Naive thymus-derived CD8-positive, alpha-beta T cell (primary cell): ENCODE data around the gene PRSS48. TPM values are rescaled to one million over a fixed set of nuclear protein-coding genes. Genes with fewer than 3 reads are reported as not detected.
"Not testable (repeated sequence)": the region's sequence is repeated elsewhere in the genome, so short reads cannot be mapped to it uniquely, and the experiment has no call there.

Experiments used
- ATAC-seq, 2 donors: fragments of 150-1000 bp; cut with Tn5 transposase in 1 of 2; sonication (Bioruptor Pico), chemical (Tn5 transposase) in 1 of 2; 1 replicate in 1 of 2; 2 replicates in 1 of 2; pipeline ENCODE4 v1.10.0; 2021; ENCODE audit warnings: mild to moderate bottlenecking in 2 of 2, moderate library complexity in 2 of 2
- POLR2A ChIA-PET: fragments of 350-600 bp; sonication (Branson Sonifier 250); formaldehyde crosslinking; loops from one replicate; lab custom pipeline; 2021; ENCODE audit warnings: antibody characterized with exemption; lab: Charles Lee
- DNase-seq, 10 donors: peaks; one replicate each; pipeline versions ENCODE4 v3.0.0 to v3.0.0-alpha.2; 2020 to 2022
- H3K27ac Mint-ChIP-seq, 10 donors: one replicate each; pipeline ENCODE4 v1.8.0; 2020 to 2022; ENCODE audit warnings: mild to moderate bottlenecking in 10 of 10, mixed read lengths in 10 of 10, moderate library complexity in 4 of 10, inconsistent platforms in 1 of 10
- H3K27me3 Mint-ChIP-seq, 5 donors: one replicate each; pipeline ENCODE4 v1.8.0; 2021 to 2022; ENCODE audit warnings: mixed read lengths in 5 of 5
- H3K36me3 Mint-ChIP-seq, 3 donors: one replicate each; pipeline ENCODE4 v1.8.0; 2020 to 2022; ENCODE audit warnings: mixed read lengths in 3 of 3, mild to moderate bottlenecking in 2 of 3, inconsistent platforms in 1 of 3
- H3K4me1 Mint-ChIP-seq, 4 donors: one replicate each; pipeline ENCODE4 v1.8.0; 2021 to 2022; ENCODE audit warnings: mixed read lengths in 4 of 4
- H3K4me3 Mint-ChIP-seq, 10 donors: one replicate each; pipeline ENCODE4 v1.8.0; 2020 to 2022; ENCODE audit warnings: mild to moderate bottlenecking in 10 of 10, mixed read lengths in 10 of 10, moderate library complexity in 6 of 10, inconsistent platforms in 1 of 10
- H3K9me3 Mint-ChIP-seq, 9 donors: one replicate each; pipeline ENCODE4 v1.8.0; 2020 to 2022; ENCODE audit warnings: mixed read lengths in 9 of 9, mild to moderate bottlenecking in 3 of 9, inconsistent platforms in 1 of 9, moderate library complexity in 1 of 9
- polyA plus RNA-seq, 3 donors: library from polyadenylated mRNA; unstranded; fragments of 300-500 nt; fragmentation: Illumina TruSeq; gene quantifications; one replicate each; pipeline ENCODE4 v1.2.3, GENCODE V29; 2021
- total RNA-seq, 8 experiments: library from RNA in 2 of 8; stranded (reverse) in 2 of 8; gene quantifications; one replicate each; pipeline ENCODE4 v1.2.3 and lab custom pipeline; 2021 to 2026

The PRSS48 gene
- total and polyA plus RNA-seq, 5 experiments from 2014 or later = not detected

DNA sequence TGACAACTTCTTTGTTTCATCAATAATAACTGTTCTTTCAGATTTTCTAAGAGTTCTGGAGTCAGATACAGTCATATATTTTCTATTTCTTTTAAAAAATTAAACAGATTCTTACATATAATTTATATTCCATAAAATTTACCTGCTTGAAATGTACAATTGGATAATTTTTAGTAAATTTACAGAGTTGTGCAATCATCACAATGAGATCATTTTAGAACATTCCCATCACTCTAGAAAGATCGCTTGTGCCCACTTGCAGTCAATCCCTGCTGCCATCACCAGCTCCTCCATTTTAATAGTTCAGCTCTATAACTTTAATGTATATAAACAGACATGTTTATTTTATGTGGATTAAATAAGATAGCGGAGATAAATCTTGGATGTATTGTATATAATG lies 29.6 kb upstream of the PRSS48 start:
- Mint-ChIP-seq H3K27ac (no peak overlapping the region), H3K4me3 (no peak overlapping the region), H3K9me3 (no peaks in the 10 kb centered on the region), H3K4me1 (no peaks in the 10 kb centered on the region), H3K36me3 (no peaks in the 10 kb centered on the region), H3K27me3 (peaks cover 0 to 5% (median 3%) of the 10 kb centered on the region in 5 donors)
- POLR2A ChIA-PET = no interaction called here
- no peak for DNase-seq
- ATAC-seq = no peak

DNA sequence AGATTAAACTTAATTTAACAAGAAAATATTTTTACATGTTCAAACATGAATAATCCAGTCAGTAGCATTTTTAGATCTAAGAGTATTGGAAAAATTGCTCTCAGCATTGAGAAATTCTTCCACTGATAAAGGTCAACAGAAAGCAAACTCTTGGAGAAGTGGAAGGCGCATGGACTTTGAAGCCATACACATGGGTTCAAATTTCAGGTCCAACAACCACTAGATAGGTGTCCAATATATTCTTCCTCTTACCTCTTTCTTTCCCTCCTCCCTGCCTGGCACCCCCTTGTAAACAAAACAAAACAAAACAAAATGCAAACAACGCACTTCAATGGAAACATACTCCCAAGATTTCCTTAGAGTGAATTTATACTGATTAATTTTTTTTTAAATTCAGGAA lies 28.4 kb upstream of the PRSS48 start:
- Mint-ChIP-seq H3K36me3 (no peaks in the 10 kb centered on the region), H3K4me1 (no peaks in the 10 kb centered on the region), H3K4me3 (no peak overlapping the region), H3K27me3 (peaks cover 0 to 5% (median 3%) of the 10 kb centered on the region in 5 donors), H3K9me3 (no peaks in the 10 kb centered on the region), H3K27ac (no peak overlapping the region)
- DNase-seq (no peak), ATAC-seq (no peak)
- POLR2A ChIA-PET = no interaction called here

DNA sequence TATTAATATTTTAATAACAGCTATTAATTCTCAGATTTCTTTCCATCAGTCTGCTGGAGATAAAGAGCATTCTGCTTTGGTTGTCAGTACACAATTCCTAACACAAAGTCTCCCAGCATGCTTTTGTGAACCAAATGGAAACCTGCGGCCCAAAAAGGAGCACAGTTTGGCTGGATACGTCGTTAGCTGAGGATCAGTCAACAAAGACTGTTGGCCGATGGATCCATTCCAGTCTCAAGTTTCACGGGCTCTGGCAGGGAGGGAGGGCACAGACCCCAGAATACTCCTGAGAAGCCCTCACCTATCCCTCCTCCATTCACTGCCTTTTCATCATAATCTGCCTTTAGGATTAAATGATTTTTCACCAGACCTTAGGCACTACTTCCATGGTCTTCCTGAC lies 26.3 kb upstream of the PRSS48 start:
- H3K4me1 Mint-ChIP-seq = no peaks in the 10 kb centered on the region
- H3K9me3 Mint-ChIP-seq = peaks cover 0 to 2% (median 0%) of the 10 kb centered on the region in 9 donors
- peaks cover 0 to 5% (median 3%) of the 10 kb centered on the region in 5 donors for H3K27me3 Mint-ChIP-seq
- ATAC-seq (no peak), DNase-seq (no peak)
- no peaks in the 10 kb centered on the region for H3K36me3 Mint-ChIP-seq
- POLR2A ChIA-PET = no interaction called here
- H3K27ac Mint-ChIP-seq = no peak overlapping the region
- no peak overlapping the region for H3K4me3 Mint-ChIP-seq

DNA sequence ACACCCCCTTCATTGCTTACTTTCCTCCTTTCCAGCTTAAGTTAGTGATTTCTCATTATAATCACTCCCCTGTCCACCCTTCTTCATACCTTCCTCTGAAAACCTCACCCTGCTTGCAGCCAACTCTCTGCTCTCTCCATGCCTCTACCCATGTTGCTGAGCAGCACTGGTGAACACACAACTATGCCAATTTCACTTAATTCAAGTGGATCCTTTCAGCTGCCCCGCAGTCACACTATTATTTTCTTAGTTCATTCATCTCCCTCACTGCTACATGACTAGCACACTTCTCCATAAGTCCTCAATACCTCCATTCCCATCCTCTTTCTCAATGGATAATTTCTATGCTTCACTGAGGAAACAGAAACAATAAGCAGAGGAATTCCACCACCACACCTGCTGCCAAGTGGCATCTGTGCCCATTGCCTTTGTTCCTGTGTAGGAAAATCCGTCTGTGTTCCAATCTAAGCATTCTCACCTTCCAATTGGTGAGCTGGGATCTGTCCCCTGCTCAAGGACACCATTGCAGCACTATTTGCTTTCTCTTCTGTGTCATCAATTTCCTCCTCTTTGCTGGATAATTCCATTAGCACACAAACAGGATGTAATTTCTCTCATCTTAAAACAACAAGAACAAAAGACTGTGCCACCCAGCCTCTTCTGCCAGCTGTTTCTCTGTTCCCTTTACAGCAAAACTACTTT lies 25.2 kb upstream of the PRSS48 start:
- H3K4me1 Mint-ChIP-seq = no peaks in the 10 kb centered on the region
- peaks cover 0 to 5% (median 2%) of the 10 kb centered on the region in 9 donors for H3K9me3 Mint-ChIP-seq
- no peak overlapping the region for H3K27ac Mint-ChIP-seq
- ATAC-seq (no peak), DNase-seq (no peak)
- peaks cover 0 to 5% (median 3%) of the 10 kb centered on the region in 5 donors for H3K27me3 Mint-ChIP-seq
- no peak overlapping the region for H3K4me3 Mint-ChIP-seq
- no peaks in the 10 kb centered on the region for H3K36me3 Mint-ChIP-seq
- POLR2A ChIA-PET = no interaction called here

DNA sequence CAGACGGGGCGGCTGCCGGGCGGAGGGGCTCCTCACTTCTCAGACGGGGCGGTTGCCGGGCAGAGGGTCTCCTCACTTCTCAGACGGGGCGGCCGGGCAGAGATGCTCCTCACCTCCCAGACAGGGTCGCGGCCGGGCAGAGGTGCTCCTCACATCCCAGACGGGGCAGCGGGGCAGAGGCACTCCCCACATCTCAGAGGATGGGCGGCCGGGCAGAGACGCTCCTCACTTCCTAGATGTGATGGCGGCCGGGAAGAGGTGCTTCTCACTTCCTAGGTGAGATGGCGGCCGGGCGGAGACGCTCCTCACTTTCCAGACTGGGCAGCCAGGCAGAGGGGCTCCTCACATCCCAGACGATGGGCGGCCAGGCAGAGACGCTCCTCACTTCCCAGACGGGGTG lies 21.7 kb upstream of the PRSS48 start:
- H3K27ac Mint-ChIP-seq, H3K36me3 Mint-ChIP-seq, H3K4me3 Mint-ChIP-seq, H3K9me3 Mint-ChIP-seq, POLR2A ChIA-PET, ATAC-seq, H3K4me1 Mint-ChIP-seq, DNase-seq: not testable (repeated sequence)
- peaks cover 2 to 19% (median 10%) of the 10 kb centered on the region in 5 donors for H3K27me3 Mint-ChIP-seq

DNA sequence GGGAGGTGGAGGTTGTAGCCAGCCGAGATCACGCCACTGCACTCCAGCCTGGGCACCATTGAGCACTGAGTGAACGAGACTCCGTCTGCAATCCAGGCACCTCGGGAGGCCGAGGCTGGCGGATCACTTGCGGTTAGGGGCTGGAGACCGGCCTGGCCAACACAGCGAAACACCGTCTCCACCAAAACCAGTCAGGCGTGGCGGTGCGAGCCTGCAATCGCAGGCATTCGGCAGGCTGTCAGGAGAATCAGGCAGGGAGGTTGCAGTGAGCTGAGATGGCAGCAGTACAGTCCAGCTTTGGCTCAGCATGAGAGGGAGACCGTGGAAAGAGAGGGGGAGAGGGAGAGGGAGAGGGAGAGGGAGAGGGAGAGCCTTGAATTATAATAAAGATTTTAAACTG lies 21.3 kb upstream of the PRSS48 start:
- DNase-seq, ATAC-seq, H3K4me1 Mint-ChIP-seq, H3K9me3 Mint-ChIP-seq, H3K27ac Mint-ChIP-seq, H3K4me3 Mint-ChIP-seq, POLR2A ChIA-PET, H3K36me3 Mint-ChIP-seq: not testable (repeated sequence)
- H3K27me3 Mint-ChIP-seq = peaks cover 0 to 21% (median 9%) of the 10 kb centered on the region in 5 donors

DNA sequence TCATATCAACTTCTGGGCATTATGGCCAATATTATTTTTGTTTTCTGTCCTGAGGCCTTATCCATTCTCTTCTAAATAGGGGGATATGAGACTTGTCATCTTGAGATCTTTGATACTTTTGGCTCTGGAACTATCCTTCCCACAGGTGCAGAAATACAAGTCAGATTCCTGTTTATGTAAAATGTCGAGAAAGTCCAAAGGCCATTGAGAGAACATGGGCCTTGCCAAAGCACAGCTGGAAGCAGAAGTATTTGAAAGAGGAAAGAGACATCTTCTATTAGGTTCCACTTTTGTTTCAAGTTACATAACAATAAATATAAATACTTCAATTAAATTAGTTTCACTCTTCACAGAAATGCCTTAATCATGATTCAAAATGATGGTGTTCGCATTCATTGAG lies 20.8 kb upstream of the PRSS48 start:
- Mint-ChIP-seq H3K27me3 (peaks cover 0 to 25% (median 6%) of the 10 kb centered on the region in 5 donors), H3K9me3 (peaks cover 0 to 8% (median 3%) of the 10 kb centered on the region in 9 donors), H3K4me1 (no peaks in the 10 kb centered on the region), H3K36me3 (peaks cover 0 to 3% (median 0%) of the 10 kb centered on the region in 3 donors), H3K27ac (no peak overlapping the region), H3K4me3 (no peak overlapping the region)
- ATAC-seq (no peak), DNase-seq (no peak)
- POLR2A ChIA-PET = no interaction called here

DNA sequence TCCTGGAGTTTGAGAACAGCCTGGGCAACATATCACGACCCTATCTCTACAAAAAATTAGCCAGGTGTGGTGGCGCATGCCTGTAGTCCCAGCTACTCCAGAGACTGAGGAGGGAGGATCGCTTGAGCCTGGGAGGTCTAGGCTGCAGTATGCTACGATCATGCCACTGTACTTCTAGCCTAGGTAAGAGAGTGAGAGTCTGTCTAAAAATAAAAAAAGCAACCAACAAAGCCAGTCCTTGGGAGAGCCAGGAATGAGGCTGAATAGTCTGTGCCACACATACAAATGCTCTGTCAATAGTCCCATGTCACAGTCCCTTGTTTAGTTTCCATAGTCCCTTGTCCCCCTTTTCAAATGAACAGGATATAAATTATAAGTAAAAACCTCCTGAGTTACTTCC lies 19.3 kb upstream of the PRSS48 start:
- H3K36me3 Mint-ChIP-seq = peaks cover 0 to 3% (median 0%) of the 10 kb centered on the region in 3 donors
- no peak overlapping the region for H3K27ac Mint-ChIP-seq
- no peak for DNase-seq
- H3K4me3 Mint-ChIP-seq = no peak overlapping the region
- ATAC-seq = no peak
- H3K9me3 Mint-ChIP-seq = peaks cover 0 to 8% (median 3%) of the 10 kb centered on the region in 9 donors
- peaks cover 2 to 29% (median 13%) of the 10 kb centered on the region in 5 donors for H3K27me3 Mint-ChIP-seq
- H3K4me1 Mint-ChIP-seq = no peaks in the 10 kb centered on the region
- POLR2A ChIA-PET = no interaction called here

DNA sequence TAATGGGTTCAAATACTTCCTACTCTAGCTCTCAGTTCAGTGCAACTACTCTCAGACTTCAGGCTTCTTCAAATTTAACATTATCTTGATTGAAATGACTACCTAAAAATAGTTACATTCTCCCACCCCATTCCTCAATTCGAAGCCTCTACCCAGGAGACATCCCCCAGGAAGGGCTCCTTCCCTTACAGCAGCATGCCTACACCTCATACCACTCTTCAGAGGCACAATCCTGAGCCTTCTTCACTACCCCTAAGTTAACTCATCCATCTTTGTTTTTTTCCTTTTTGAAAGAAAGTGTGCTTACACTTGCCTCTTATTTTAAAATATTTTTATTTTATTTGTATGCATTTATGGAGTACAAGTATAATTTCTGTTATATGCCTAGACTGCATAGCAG lies 17.2 kb upstream of the PRSS48 start:
- H3K36me3 Mint-ChIP-seq = peaks cover 0 to 3% (median 0%) of the 10 kb centered on the region in 3 donors
- H3K4me1 Mint-ChIP-seq = no peaks in the 10 kb centered on the region
- POLR2A ChIA-PET = no interaction called here
- peaks cover 0 to 5% (median 3%) of the 10 kb centered on the region in 9 donors for H3K9me3 Mint-ChIP-seq
- H3K27me3 Mint-ChIP-seq = peaks cover 2 to 29% (median 13%) of the 10 kb centered on the region in 5 donors
- DNase-seq = no peak
- no peak overlapping the region for H3K4me3 Mint-ChIP-seq
- H3K27ac Mint-ChIP-seq = no peak overlapping the region
- no peak for ATAC-seq

DNA sequence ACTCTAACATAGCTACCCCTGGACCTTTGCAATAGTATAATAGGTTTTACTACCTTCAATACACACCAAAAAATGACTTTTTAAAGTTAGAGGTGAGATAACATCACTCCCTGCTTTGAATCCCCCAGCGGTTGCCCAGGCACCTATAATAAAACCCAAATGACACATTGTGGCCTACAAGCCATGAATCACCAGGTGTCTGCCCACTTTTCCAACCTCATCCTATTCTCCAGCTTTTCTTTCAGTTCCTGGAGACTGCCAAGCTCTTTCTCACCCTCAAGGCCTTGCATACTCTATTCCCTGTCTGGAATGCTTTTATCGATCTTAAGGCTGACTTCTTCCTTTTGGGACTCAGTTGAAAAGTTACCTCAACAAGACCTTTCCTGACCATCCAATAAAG lies 16.4 kb upstream of the PRSS48 start:
- no peaks in the 10 kb centered on the region for H3K4me1 Mint-ChIP-seq
- H3K9me3 Mint-ChIP-seq = peaks cover 0 to 5% (median 3%) of the 10 kb centered on the region in 9 donors
- no peak overlapping the region for H3K27ac Mint-ChIP-seq
- POLR2A ChIA-PET = no interaction called here
- peaks cover 2 to 29% (median 15%) of the 10 kb centered on the region in 5 donors for H3K27me3 Mint-ChIP-seq
- H3K4me3 Mint-ChIP-seq = no peak overlapping the region
- DNase-seq (no peak), ATAC-seq (no peak)
- peaks cover 0 to 3% (median 0%) of the 10 kb centered on the region in 3 donors for H3K36me3 Mint-ChIP-seq

DNA sequence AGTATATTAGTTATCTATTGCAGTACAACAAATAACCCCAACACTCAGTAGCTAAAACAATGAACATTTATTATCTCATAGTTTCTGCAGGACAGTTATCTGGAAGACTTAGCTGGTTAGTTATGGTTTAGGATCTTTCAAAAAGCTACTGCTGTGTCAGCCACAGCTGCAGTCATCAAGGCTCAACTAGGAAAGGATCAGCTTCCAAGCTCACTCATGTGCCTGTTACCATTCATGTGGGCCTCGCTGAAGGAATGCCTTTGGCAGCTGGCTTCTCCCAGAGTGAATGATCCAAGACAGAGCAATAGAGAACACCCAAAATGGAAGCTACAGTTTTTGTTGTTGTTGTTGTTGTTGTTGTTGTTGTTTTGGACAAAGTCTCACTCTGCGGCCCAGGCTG lies 13.5 kb upstream of the PRSS48 start:
- Mint-ChIP-seq H3K4me1 (no peaks in the 10 kb centered on the region), H3K9me3 (no peaks in the 10 kb centered on the region), H3K27me3 (peaks cover 4 to 24% (median 13%) of the 10 kb centered on the region in 5 donors), H3K36me3 (no peaks in the 10 kb centered on the region), H3K27ac (no peak overlapping the region), H3K4me3 (no peak overlapping the region)
- no peak for DNase-seq
- ATAC-seq = no peak
- POLR2A ChIA-PET = no interaction called here

DNA sequence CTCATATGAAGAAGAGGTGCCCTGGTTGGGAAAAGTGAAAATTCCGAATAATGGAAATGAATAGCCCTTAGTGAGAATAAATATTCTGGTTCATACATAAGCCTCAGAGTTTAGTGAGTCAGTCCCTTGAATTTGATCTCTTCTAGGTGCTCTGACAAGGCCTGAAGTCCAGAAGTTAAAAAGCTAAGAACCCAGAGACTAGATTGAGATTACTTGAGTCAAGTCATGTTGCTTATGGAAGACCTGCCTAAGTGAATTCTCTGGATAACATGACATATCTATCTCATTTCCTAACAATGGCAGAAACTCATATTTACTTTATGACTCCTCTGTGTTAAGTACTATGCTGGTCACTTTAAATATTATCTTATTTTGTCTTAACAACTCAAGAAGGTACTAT lies 10.5 kb upstream of the PRSS48 start:
- POLR2A ChIA-PET = interaction anchor here (0.5 kb wide), 1 partner anchor 387 kb away, joined by 4 read pairs; no protein-coding TSS in a partner anchor
- no peak overlapping the region for H3K27ac Mint-ChIP-seq
- no peak overlapping the region for H3K4me3 Mint-ChIP-seq
- DNase-seq = no peak
- peaks cover 0 to 4% (median 0%) of the 10 kb centered on the region in 9 donors for H3K9me3 Mint-ChIP-seq
- peaks cover under 1 to 8% (median 4%) of the 10 kb centered on the region in 5 donors for H3K27me3 Mint-ChIP-seq
- no peaks in the 10 kb centered on the region for H3K36me3 Mint-ChIP-seq
- H3K4me1 Mint-ChIP-seq = no peaks in the 10 kb centered on the region
- ATAC-seq = no peak

DNA sequence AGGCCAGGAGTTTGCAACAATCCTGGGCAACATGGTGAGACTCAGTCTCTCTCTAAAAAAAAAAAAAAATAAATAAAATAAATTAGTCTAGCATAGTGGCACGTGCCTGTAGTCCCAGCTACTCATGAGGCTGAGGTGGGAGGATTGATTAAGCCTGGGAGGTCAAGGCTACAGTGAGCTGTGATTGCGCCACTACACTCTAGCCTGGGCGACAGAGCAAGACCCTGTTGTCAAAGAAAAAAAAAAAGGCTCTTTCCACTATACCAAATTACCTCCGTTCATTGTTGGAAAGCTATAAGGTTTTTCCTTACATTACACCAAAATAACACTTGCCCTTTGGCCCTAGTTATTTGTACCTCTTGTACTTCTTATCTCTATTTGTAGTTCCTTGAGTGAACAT lies 9.9 kb upstream of the PRSS48 start:
- POLR2A ChIA-PET = no interaction called here
- H3K4me3 Mint-ChIP-seq = no peak overlapping the region
- H3K4me1 Mint-ChIP-seq = no peaks in the 10 kb centered on the region

More for the DNA sequence above, 9.9 kb upstream of the PRSS48 start:
- Mint-ChIP-seq H3K9me3 (peaks cover 0 to 4% (median 0%) of the 10 kb centered on the region in 9 donors), H3K27me3 (peaks cover 0 to 6% (median 4%) of the 10 kb centered on the region in 5 donors), H3K36me3 (no peaks in the 10 kb centered on the region), H3K27ac (no peak overlapping the region)
- DNase-seq (no peak), ATAC-seq (no peak)
